ENCODE data around the gene RBP5. TPM values are rescaled to one million over a fixed set of nuclear protein-coding genes. Genes with fewer than 3 reads are reported as not detected.
A peak's percentile ranks its signal among the peaks of the same experiment; 100 is the strongest.

Gene RBP5
- total RNA-seq, 1 experiment from 2014 or later = not detected

DNA sequence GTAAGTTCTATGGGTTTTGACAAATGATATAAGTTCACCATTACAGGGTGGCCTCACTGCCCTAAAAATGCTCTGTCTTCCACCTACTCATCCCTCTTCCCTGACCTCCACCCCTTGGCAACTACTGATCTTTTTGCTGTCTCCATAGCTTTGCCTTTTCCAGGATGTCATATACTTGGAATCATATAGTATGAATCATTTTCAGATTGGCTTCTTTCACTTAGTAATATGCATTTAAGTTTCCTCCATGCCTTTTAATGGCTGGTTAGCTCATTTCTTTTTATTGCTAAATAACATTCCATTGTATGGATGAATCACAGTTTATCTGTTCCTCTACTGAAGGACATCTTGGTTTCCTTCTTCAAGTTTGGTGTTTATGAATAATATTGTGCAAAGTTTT is 46.8 kb upstream of the RBP5 start:
- no TSS peak for BruUV-seq (replicated peaks)
- Histone ChIP-seq H3K4me3 (ENCODE audit: low read length) (no peak overlapping the region), H3K27me3 (ENCODE audit: low read length) (no peaks in the 10 kb centered on the region), H3K4me1 (ENCODE audit: insufficient read depth, low read length) (no peaks in the 10 kb centered on the region), H3K36me3 (ENCODE audit: low read depth, low read length) (no peaks in the 10 kb centered on the region), H3K9me3 (ENCODE audit: low read length) (peaks cover 13% of the 10 kb centered on the region; the same call in 1 of the 2 replicates), H3K27ac (ENCODE audit: low read length) (no peak overlapping the region), H3K4me2 (ENCODE audit: low read length) (no peak overlapping the region), H3K79me2 (ENCODE audit: low read length) (no peaks in the 10 kb centered on the region), H3K9me2 (replicated peaks; ENCODE audit: low read length) (no peaks in the 10 kb centered on the region), H3F3A (ENCODE audit: low read length, unreplicated experiment) (no peaks in the 10 kb centered on the region), H4K20me1 (ENCODE audit: low read length) (no peaks in the 10 kb centered on the region), H2AFZ (ENCODE audit: low read length) (no peak overlapping the region), H3K9ac (ENCODE audit: low read length) (no peak overlapping the region)
- POLR2A ChIA-PET (ENCODE audit: unreplicated experiment) = no interaction called here
- ATAC-seq = no peak
- TF ChIP-seq EZH2 (IDR thresholded peaks at IDR 0.05; ENCODE audit: low read length, unreplicated experiment) (no peak), EZH2phosphoT487 (IDR thresholded peaks at IDR 0.05; ENCODE audit: borderline replicate concordance, low read length) (no peak)
- TF ChIP-seq, protein P1, sequence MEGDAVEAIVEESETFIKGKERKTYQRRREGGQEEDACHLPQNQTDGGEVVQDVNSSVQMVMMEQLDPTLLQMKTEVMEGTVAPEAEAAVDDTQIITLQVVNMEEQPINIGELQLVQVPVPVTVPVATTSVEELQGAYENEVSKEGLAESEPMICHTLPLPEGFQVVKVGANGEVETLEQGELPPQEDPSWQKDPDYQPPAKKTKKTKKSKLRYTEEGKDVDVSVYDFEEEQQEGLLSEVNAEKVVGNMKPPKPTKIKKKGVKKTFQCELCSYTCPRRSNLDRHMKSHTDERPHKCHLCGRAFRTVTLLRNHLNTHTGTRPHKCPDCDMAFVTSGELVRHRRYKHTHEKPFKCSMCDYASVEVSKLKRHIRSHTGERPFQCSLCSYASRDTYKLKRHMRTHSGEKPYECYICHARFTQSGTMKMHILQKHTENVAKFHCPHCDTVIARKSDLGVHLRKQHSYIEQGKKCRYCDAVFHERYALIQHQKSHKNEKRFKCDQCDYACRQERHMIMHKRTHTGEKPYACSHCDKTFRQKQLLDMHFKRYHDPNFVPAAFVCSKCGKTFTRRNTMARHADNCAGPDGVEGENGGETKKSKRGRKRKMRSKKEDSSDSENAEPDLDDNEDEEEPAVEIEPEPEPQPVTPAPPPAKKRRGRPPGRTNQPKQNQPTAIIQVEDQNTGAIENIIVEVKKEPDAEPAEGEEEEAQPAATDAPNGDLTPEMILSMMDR (conservative IDR thresholded peaks at IDR 0.05; ENCODE audit: low read depth, low read length) = no peak
- peak; percentile 17 for DNase-seq
- intact Hi-C loops (cut with micrococcal nuclease) = no loop called here
- CTCF ChIA-PET = no interaction called here

DNA sequence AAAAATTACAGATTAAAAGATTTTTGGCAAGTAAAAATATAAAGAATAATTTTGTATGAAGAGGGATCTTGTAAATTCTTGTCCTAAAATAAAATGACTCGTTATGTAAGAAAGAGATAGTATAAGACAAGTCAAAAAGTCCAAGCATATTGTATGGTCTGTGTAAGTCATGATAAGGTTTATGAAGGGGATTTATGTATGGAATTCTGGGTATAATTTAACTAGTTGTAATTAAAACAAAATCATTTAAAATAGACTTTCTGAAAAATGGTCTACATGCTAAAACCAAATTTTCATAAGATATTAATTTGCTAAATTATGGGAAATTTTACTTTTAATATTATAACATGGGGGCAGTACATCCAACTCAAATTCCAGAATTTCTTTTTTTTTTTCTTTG is 43.2 kb upstream of the RBP5 start:
- Histone ChIP-seq H3F3A (ENCODE audit: low read length, unreplicated experiment) (no peaks in the 10 kb centered on the region), H3K4me1 (ENCODE audit: insufficient read depth, low read length) (no peaks in the 10 kb centered on the region), H3K27ac (ENCODE audit: low read length) (no peak overlapping the region), H3K9me2 (replicated peaks; ENCODE audit: low read length) (no peaks in the 10 kb centered on the region), H3K9ac (ENCODE audit: low read length) (no peak overlapping the region), H3K4me3 (ENCODE audit: low read length) (no peak overlapping the region), H4K20me1 (ENCODE audit: low read length) (no peaks in the 10 kb centered on the region), H3K79me2 (ENCODE audit: low read length) (no peaks in the 10 kb centered on the region), H3K36me3 (ENCODE audit: low read depth, low read length) (no peaks in the 10 kb centered on the region; the same call in 1 of the 2 replicates), H2AFZ (ENCODE audit: low read length) (no peak overlapping the region), H3K27me3 (ENCODE audit: low read length) (no peaks in the 10 kb centered on the region), H3K4me2 (ENCODE audit: low read length) (no peak overlapping the region), H3K9me3 (ENCODE audit: low read length) (peaks cover 25% of the 10 kb centered on the region)
- ATAC-seq (no peak), DNase-seq (no peak)
- POLR2A ChIA-PET (ENCODE audit: unreplicated experiment) = no interaction called here
- TF ChIP-seq, protein P1 (conservative IDR thresholded peaks at IDR 0.05; ENCODE audit: low read depth, low read length) = no peak
- TF ChIP-seq EZH2 (IDR thresholded peaks at IDR 0.05; ENCODE audit: low read length, unreplicated experiment) (no peak), EZH2phosphoT487 (IDR thresholded peaks at IDR 0.05; ENCODE audit: borderline replicate concordance, low read length) (no peak)
- intact Hi-C loops (cut with micrococcal nuclease) = no loop called here
- CTCF ChIA-PET = no interaction called here
- no TSS peak for BruUV-seq (replicated peaks)

DNA sequence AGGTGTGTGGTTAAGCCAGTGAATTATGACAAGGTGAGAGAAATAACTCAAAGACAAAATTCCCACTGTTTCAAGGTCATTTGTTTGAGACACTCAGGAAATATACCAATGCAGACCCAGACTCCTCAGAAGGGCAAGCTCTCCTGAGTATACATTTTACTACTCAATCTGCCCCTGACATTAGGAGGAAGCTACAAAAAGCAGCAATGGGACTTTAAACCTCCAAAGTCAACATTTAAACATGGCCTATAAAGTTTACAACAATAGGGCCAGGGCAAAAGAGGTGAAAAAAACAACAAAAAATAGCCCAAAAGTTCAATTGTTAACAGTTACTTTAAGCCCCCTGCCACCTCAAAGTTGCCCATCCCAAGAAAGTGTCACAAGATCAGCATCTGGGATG is 41.3 kb upstream of the RBP5 start:
- no peaks in the 10 kb centered on the region for H3K27me3 ChIP-seq (ENCODE audit: low read length)

More for the DNA sequence above, 41.3 kb upstream of the RBP5 start:
- H3K79me2 ChIP-seq (ENCODE audit: low read length) = no peaks in the 10 kb centered on the region
- POLR2A ChIA-PET (ENCODE audit: unreplicated experiment) = no interaction called here
- no peaks in the 10 kb centered on the region for H3K9me2 ChIP-seq (replicated peaks; ENCODE audit: low read length)
- no TSS peak for BruUV-seq (replicated peaks)
- H4K20me1 ChIP-seq (ENCODE audit: low read length) = no peaks in the 10 kb centered on the region
- H3K27ac ChIP-seq (ENCODE audit: low read length) = no peak overlapping the region
- no peak for ATAC-seq
- no peaks in the 10 kb centered on the region for H3F3A ChIP-seq (ENCODE audit: low read length, unreplicated experiment)
- TF ChIP-seq, protein P1 (conservative IDR thresholded peaks at IDR 0.05; ENCODE audit: low read depth, low read length) = no peak
- no peak for TF ChIP-seq EZH2 (IDR thresholded peaks at IDR 0.05; ENCODE audit: low read length, unreplicated experiment)
- no peak for TF ChIP-seq EZH2phosphoT487 (IDR thresholded peaks at IDR 0.05; ENCODE audit: borderline replicate concordance, low read length)
- H3K9me3 ChIP-seq (ENCODE audit: low read length) = peaks cover 26% of the 10 kb centered on the region
- no peak overlapping the region for H3K4me3 ChIP-seq (ENCODE audit: low read length)
- intact Hi-C loops (cut with micrococcal nuclease) = no loop called here
- H3K9ac ChIP-seq (ENCODE audit: low read length) = no peak overlapping the region
- H3K36me3 ChIP-seq (ENCODE audit: low read depth, low read length) = no peaks in the 10 kb centered on the region; the same call in 1 of the 2 replicates
- H3K4me2 ChIP-seq (ENCODE audit: low read length) = no peak overlapping the region
- DNase-seq = no peak
- no peaks in the 10 kb centered on the region for H3K4me1 ChIP-seq (ENCODE audit: insufficient read depth, low read length)
- CTCF ChIA-PET = no interaction called here
- H2AFZ ChIP-seq (ENCODE audit: low read length) = no peak overlapping the region
